HTR-8/SVneo (cell line): Measurements from ENCODE around the gene U2AF1L4.
"Not testable (repeated sequence)": the region's sequence is repeated elsewhere in the genome, so short reads cannot be mapped to it uniquely, and the experiment has no call there.

ENCODE experiments used
- DNase-seq: peaks from one replicate; pipeline ENCODE4 v3.0.0; 2011; ENCODE audit warnings: low spot score, mixed read lengths; ENCODE audit not compliant: insufficient read length
- FAIRE-seq: peaks from 2 replicates; lab custom pipeline; 2011; peaks lifted over from hg19 to GRCh38; lab: Jason Lieb, UNC

Gene U2AF1L4

DNA sequence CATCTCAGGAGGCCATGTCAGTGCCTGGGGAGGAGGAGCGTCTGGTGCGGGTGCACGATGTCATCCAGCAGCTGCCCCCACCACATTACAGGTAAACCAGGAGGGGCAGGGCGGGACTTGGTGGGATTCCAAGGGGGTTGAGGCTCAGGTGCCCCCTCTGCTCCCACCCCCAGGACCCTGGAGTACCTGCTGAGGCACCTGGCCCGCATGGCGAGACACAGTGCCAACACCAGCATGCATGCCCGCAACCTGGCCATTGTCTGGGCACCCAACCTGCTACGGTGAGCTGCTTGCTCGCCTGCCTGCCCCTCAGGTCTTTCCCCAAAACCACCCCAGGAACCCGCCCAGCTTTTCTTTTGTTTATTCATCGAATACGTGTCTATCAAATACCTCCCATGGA lies 37.4 kb upstream of the U2AF1L4 start:
- FAIRE-seq: no peak

DNA sequence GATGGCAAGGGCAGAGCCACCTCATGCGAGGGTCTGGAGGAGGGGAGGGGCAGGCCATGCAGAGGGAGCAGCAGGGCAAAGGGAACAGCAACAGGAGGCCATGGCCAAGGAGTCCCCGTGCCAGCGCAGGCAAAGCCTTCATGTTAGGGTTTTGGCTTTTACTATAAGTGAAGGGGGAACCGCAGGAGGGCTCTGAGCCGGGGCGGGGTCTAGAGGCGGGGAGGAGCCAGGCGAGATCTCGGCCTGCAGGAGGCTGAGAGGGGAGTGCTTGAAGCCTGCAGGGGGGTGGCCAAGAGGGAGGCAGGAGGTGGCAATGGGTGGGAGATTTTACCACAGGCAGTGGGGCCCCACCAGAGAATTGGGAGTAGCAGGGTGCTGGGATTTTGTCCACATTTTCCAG lies 36.4 kb upstream of the U2AF1L4 start:
- DNase-seq: no peak
- FAIRE-seq: no peak

More for the DNA sequence above, 37.4 kb upstream of the U2AF1L4 start:
- DNase-seq: no peak

DNA sequence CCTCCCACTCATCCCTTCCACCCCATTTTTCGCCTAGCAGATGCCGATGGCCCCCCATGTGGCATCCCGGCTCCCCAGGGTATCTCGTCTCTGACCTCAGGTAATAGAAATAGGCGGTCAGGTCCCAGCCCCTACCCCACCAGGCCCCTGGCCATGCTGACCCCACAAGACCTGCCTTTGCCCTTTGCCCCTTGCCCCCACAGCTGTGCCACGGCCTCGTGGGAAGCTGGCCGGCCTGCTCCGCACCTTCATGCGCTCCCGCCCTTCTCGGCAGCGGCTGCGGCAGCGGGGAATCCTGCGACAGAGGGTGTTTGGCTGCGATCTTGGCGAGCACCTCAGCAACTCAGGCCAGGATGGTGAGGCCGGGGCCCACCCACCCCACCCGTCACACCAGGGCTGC lies 35.5 kb upstream of the U2AF1L4 start:
- DNase-seq (no peak), FAIRE-seq (no peak)

DNA sequence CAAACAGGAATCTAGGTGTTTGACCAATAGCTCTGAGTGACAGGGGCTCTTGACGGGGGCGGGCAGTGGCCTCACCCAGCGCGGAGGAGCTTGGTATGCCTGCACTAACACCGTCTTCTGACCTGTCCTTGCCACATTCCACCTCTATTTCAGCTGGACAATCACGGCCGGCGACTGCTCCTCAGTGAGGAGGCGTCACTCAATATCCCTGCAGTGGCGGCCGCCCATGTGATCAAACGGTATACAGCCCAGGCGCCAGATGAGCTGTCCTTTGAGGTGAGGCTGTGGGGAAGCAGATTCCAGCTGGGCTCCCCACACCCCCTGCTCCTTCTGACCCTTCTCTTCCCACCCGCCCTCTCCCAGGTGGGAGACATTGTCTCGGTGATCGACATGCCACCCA lies 34.8 kb upstream of the U2AF1L4 start:
- no peak for FAIRE-seq

DNA sequence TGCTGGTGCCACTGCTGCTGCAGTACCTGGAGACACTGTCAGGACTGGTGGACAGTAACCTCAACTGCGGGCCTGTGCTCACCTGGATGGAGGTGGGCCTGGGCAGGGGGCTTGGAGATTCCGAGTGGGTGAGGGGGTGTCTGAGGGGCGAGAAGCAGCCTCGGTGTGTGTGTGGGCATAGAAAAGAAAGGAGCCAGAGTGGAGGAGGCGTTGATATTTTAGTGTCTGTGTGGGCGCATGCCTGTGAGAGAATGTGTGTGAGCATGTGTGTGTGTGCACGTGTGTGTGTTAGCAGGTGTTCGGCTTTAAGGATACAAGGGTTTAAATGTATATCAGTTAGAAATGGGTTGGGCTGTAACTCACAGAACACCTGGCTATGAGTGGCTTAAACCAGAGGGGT lies 33.8 kb upstream of the U2AF1L4 start:
- FAIRE-seq: no peak
- no peak for DNase-seq

More for the DNA sequence above, 34.8 kb upstream of the U2AF1L4 start:
- DNase-seq: no peak

DNA sequence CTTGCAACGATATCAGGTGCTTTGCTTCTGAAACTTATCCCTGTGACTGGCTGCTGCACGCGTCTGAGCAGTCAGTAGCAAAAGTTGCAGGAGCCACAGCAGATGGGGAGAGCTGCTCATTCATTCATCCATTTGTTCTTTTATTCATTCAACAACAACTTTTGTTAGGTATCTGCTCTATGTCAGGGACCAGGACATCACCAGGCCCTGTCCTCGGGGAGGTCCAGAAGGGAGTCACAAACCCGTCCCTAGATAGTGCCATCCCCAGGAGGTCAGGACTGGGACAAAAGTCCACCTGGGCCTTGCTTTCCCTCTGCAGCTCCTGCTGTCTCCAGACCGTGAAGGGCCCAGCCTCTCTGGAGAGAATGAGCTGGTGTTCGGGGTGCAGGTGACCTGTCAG lies 32.7 kb upstream of the U2AF1L4 start:
- FAIRE-seq: no peak

DNA sequence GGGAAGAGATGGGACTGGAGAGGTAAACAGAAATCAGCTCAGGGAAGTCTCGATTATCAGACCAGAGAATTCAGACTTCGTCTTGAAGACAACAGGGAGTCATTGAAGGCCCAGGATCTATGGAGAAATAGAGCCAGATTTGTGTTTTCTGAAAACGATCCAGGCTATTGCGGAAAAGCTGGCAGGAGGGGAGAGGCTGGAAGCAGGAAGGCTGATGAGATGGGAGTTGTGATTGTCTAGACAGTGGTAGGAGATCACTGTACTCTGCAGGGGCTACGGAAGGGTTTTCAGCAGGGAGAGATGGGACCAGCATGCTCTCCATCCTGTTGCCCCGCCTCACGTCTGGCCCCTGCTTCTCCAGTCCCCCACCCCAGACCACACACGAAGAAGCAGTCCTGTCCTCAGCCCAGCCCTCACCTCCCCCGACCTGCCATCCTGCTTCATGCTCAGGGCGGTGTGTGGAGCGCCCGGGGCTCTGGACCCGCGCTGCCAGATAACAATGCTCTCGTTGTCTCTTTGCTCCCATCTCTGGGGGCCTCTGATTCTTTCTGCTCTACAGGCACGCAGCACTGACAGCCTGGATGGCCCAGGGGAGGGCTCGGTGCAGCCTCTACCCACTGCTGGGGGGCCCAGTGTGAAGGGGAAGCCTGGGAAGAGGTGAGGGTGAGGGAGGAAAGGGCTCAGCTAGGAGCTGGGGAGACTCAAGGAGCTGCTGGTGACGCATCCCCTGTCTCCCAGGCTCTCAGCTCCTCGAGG lies 32.0 kb upstream of the U2AF1L4 start:
- no peak for FAIRE-seq

More for the DNA sequence above, 32.7 kb upstream of the U2AF1L4 start:
- DNase-seq: no peak

DNA sequence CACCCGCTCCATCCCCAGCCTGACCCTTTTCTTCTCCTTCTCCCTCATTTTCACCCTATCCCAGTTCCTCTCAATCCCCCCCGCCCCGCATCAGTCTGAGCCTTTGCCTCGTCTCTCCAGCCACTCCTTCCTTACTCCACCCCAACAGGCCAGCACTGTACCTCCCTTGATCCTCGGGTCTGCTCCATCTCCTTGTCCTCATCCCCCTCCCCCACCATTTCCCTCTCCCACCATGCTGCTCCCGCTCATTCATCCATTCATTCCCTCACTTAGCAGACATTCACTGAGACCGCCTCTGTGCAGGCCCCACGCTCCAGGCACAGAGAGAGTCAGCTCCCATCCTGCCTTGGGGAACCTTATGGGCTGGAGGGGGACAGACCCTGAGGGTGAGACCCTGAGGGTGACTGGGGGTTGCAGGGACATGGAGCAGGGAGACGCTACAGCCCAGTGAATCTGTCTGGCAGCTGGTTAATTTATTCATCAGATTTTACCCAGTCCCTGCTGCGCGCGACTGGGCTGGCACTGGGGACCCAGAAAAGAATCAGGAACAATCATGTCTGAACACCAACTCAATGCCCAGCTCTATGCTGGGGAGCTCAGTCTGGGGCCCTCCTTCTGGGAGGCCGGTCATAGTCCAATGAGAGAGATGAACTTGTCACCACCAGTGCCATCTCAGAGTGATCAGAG lies 31.0 kb upstream of the U2AF1L4 start:
- DNase-seq: no peak
- FAIRE-seq: no peak

More for the DNA sequence above, 32.0 kb upstream of the U2AF1L4 start:
- DNase-seq: no peak

DNA sequence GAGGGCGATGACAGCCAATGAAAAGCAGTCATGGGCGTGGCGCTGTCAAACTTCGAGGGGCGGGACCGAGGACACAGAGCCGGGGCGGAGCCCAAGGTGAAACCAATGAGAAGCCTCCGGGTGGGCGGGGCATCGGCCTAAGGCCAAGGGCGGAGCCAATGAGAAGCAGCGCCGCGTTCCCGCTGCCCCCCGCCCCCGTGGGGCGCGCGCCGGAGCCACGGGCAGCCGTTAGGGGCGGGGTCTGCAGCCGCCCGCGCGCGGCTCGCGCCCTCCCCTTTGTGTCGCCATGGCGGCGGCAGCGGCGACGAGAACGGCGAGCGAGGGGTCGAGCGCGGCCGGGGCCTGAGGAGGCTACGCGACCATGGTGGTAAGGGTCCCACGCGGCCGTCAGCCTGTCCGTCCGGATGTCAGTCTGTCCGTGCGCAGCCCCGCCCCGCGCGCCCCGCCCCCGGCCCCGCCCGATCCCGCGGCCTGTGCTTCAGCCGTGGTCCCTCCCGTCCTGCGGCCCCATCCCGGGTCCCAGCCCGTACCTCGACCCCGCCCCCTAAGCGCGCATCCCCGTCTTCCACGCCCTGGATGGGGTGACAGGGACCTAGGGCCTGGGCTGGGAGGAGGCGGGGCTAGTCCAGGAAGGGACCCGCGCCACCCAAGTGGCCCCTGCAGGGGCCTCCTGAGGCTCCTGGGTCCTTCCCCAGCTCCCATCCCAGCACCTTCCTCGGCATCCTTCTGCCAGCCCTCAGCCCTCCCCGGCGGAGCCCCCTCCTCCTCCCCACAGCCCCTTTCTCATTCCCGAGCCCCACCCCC lies 30.3 kb upstream of the U2AF1L4 start, which contains the start of gene ARHGAP33:
ARHGAP33 (plus strand) TSS at position 267 of the 804 bp plus-strand sequence; CDS start at position 362, 95 bp downstream.
- DNase-seq: peak; percentile 95
- peak; percentile 83 for FAIRE-seq

DNA sequence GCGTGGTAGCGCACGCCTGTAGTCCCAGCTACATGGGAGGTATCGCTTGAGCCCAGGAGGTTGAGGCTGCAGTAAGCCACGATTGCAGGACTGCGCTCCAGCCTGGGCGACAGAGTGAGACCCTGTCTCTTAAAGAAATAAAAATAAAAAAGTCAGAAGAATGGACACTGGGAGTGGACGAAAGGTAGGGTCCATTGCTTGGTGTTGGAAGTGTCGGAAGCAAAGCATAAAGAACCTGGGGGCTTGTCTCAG lies 29.8 kb upstream of the U2AF1L4 start:
- FAIRE-seq (no peak), DNase-seq (no peak)

DNA sequence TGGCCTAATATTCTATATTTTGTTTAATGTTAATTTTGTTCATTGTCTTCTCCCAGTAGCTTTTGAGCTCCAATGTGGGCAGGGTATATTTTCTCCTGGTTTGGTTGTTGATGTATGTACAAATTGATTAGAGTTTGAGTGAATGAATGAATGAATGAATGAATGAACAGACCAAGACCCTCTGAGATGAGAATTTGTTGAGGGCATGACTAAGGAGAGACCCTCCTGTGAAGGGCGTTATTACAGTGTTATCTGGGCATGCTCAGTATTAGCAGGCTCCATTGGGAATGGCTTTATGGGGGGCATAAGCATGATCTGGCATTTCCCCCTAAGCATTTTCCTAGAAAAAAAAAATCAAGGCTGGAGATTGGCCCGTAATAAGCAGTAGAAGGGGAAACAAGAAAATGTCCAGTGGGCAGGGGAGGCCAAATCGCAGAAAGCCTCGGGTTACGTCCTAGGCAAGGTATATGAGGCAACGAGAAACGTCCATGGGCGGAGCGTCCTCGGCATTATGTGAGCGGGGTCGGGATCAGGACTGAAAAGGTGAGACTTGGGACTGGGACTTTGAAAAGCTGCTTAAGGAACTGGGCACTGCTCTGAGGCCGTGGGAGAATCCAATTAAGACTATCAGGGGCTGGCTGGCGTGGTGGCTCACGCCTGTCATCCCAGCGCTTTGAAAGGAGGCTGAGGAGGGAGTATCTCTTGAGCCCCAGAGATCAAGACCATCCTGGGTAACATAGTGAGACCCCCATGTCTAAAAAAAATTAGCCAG lies 29.2 kb upstream of the U2AF1L4 start:
- FAIRE-seq (no peak), DNase-seq (no peak)

DNA sequence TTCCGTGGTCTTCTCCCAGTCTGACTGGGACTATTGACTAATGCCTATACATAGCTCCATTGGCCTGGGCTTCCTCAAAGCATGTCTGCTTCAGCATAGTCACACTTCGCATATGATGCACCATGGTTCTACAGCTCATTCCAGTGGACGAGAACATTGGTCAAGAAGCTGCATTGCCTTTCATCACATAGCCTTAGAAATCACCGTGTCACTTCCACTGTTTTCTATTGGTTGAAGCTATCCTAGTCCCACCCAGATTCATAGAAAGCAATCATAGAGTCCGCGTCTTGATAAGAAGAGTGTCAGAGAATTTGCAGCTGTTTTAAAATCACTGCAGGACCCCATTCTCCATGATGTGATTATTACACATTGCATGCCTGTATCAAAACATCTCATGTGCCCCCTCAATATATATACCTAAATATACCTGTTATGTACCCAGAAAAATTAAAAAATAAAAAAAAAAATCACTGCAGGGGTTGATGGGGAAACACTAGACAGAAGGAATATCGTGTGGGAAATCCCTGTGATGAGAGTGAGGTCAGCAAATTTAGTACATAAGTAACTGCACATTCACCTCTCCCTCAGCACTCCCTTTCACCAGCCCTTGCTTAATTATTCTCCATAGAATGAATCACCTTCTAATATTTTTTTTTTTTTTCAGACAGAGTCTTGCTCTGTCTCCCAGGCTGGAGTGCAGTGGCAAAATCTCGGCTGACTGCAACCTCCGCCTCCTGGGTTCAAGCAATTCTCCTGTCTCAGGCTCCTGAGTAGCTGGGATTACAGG lies 28.0 kb upstream of the U2AF1L4 start:
- FAIRE-seq: no peak
- no peak for DNase-seq

DNA sequence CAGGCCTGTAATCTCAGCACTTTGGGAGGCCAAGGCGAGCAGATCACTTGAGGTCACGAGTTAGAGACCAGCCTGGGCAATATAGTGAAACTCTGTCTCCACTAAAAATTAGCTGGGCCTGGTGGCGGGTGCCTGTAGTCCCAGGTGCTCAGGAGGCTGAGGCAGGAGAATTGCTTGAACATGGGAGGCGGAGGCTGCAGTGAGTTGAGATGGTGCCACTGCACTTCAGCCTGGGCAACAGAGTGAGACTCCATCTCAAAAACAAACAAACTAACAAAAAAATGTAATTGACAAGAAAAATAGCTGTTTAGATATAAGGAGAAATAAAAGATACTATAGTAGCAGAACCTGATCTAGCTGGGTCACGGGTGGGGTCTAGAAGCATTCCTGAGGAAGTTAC lies 27.1 kb upstream of the U2AF1L4 start:
- DNase-seq, FAIRE-seq: not testable (repeated sequence)

DNA sequence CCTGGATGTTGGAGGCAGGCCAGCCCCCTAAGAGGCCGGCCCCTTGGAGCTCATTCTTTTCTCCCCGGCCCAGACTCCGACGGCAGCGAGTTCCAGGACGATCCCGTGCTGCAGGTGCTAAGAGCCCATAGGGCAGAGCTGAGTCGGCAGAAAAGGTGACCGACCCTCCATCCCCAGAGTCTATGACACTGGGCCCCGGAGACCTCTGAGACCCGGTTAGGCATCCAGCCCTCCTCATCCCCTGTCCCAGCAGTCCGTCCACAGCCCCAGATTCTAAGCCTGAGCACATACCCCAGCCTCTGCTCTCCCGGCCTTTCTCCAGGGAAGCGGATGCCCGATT lies 22.8 kb upstream of the U2AF1L4 start:
- DNase-seq: no peak
- FAIRE-seq: no peak

DNA sequence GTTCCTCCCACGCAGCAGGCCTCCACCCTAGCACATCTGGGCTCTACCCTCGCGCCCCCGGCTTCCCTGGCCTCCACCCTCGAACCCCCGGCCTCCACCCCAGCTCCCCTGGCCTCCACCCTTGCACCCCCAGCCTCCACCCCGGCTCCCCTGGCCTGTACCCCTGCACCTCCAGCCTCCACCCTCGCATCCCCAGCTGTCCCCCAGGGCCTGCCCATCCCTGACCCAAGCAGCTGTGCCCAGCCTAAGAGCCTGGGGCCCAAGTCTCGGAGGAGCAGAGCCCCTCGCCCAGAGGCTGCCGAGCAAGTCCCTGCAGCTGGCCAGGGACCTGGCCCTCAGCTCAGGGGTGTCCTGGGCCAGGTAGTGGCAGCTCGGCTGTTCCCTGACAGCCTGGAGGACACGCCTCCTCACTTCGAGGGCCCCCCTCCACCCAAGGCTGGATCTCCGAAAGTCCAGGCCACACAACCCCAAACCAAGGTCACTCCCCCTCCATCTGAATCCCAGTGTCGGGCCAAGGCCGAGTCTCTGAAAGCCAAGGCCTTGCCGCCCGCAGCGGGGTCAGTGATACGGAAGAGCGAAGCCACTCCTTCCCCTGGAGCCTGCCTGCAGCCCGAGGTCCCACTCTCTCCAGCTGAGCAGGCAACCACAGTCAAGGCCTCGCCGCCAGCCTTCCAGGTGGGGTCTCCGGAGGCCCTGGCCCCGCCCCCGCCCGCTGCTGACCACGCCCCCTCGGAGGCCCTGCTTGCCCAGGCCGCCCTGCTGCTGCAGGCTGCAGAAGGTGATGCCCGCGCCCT lies 22.3 kb upstream of the U2AF1L4 start:
- FAIRE-seq: no peak
- no peak for DNase-seq

DNA sequence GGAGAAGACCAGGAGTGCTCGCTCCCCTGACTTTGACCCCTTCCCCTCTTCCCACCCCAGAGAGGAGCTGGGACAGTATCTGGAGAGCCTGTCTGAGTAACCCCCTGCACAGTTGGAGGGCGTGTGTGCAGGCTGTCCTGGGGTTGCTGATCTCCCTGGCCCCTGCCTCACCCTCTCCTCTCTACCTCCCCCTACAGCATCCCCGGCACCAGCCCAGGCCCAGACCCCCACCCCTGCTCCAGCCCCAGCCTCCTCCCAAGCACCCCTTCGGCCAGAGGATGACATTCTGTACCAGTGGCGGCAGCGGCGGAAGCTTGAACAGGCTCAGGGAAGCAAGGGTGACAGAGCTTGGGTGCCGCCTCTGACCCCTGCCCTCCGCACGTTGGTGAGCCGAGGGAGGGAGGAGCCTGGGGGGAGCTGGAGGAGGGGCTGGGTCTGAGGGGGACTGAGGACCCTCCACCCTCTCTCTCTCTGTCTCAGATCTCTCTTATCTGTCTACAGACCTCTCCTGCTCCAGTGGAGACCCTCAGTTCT lies 21.4 kb upstream of the U2AF1L4 start:
- DNase-seq (no peak), FAIRE-seq (no peak)

DNA sequence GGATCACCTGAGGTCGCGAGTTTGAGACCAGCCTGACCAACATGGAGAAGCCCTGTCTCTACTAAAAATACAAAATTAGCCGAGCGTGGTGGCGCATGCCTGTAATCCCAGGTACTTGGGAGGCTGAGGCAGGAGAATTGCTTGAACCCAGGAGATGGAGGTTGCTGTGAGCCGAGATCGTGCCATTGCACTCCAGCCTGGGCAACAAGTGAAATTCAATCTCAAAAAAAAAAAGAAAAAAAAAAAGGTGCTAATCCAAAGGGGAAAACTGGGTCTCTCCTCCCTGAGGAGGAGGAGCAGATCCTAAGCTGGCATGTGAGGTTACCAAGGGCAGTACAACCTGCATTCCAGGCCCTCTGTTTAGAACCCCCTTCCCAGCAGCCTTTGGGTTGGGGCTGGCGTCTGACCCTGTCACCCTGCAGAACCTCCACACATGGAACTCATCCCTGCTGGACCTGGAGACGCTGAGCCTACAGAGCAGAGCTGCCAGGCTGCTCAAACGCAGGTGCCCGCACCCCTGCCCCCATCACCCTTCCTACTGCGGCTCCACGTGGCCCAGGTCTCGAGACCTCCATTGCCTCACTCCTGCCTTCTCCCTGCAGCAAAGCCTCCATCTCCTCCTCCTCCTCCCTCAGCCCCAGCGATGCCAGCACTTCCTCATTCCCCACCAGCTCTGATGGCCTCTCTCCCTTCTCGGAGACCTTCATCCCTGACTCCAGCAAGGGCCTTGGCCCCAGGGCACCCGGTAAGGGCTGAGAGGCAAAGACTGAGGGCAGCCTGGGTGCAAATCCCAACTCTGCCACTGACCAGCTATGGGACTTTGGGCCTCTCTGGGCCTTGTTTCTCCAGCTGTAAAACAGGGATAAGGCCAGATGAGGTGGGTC lies 19.5 kb upstream of the U2AF1L4 start:
- FAIRE-seq (no peak), DNase-seq (no peak)
